ENCODE measurements around the gene PDE5A.
"Not testable (repeated sequence)": the region's sequence is repeated elsewhere in the genome, so short reads cannot be mapped to it uniquely, and the experiment has no call there.

- TF ChIP-seq CTCF, POLR2A (IDR thresholded peaks at IDR 0.05): not testable (repeated sequence)
Measured at GRCh38 chr4:119662612-119663011, 34.0 kb upstream of the PDE5A start.

All from testis (tissue), 2 donors.